Activated CD4-positive, alpha-beta T cell treated with anti-CD3 and anti-CD28 coated beads, Interleukin-2, amount 50 U/mL, for 48 hours (primary cell): Measurements from ENCODE around the gene TBCD.
"Not testable (repeated sequence)": the region's sequence is repeated elsewhere in the genome, so short reads cannot be mapped to it uniquely, and the experiment has no call there.

Source experiments
- DNase-seq, 2 experiments: peaks; one replicate each; pipeline ENCODE4 v3.0.0-alpha.2; 2020

TBCD gene

GRCh38 chr17:82767041-82767754 is 15.3 kb downstream of the TBCD start:
- peak; percentile 43 to 62 for DNase-seq

- DNase-seq, result no peak
Observed at GRCh38 chr17:82769041-82769440, 17.2 kb downstream of the TBCD start.

DNA sequence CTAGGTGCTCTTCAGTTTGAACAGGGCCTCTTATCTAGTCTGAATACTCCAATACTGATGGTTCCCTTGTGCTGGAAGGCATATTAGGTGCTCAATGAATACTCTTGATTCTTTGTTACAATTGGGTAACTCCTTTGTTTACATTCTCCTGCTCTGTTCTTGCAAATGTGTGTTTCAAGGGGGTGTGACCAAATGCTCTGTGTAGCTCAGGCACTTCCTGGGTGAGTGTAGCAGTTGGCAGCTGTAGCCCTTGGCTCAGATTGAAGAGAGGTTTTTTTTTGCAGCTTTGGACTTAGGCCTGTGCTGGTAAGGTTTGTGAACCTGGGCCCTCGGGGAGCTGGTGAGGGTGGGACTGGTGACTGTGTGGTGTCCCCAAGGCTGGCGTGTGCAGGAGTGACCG is 20.2 kb downstream of the TBCD start:
- DNase-seq, result no peak

DNA sequence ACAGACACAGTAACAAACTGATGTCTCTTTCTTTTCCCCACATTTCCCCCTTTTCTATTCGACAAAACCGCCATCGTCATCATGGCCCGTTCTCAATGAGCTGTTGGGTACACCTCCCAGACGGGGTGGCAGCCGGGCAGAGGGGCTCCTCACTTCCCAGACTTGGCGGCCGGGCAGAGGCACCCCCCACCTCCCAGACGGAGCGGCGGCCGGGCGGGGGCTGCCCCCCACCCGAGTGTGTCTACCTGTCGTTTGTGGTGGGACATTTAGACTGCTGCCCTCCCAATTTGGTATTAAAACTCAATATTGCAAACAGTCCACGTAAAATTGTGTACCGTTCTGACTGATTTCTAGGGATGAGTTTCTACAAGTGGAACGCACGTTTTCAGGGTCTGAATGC is 22.6 kb downstream of the TBCD start:
- not testable (repeated sequence) for DNase-seq

GRCh38 chr17:82775001-82775823 is 23.3 kb downstream of the TBCD start:
- DNase-seq, result peak; percentile 48 to 53

DNA sequence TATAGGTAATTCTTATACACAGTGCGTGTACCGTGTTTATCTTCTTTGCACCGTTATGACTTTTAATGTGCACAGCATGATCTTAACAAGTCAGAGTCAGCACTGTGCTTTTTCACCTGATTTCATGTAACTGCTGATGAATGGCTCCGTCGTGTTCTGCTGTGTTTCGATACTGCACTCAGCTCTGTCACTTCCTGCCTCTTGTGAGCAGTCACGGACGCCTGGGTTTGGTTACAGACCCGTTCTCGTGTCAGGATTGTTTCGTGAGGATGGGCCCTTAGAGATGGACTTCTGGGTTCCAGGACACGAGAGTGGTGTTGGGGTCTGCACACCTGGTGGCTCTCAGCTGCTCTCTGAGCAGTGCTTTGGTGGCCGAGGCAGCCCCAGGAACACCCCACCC is 24.6 kb downstream of the TBCD start:
- no peak for DNase-seq

- DNase-seq, result peak; percentile 15 to 30
Observed at GRCh38 chr17:82777778-82778375, 26.0 kb downstream of the TBCD start.

DNA sequence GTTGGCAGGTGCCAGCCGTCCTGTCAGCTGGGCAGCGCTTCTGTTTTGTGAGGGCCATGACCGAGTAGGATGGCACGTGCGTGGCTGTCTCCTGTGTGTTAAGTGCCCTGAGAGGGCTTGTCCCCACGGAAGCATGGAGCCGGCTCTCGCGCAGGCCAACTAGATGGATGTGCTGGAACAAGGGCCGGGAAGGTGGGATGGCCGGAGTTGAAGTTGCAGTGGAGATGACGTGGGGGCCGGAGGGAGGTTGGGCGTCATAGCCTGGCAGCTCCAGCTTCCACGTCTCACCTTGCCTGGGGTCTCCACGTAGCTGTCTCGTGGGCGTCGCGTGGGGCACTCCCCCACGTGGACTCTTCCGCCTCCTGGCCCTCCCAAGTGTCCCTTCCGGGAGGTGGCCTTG is 27.7 kb downstream of the TBCD start:
- DNase-seq, result no peak

- no peak for DNase-seq
Observed at GRCh38 chr17:82780195-82780594, 28.3 kb downstream of the TBCD start.

DNA sequence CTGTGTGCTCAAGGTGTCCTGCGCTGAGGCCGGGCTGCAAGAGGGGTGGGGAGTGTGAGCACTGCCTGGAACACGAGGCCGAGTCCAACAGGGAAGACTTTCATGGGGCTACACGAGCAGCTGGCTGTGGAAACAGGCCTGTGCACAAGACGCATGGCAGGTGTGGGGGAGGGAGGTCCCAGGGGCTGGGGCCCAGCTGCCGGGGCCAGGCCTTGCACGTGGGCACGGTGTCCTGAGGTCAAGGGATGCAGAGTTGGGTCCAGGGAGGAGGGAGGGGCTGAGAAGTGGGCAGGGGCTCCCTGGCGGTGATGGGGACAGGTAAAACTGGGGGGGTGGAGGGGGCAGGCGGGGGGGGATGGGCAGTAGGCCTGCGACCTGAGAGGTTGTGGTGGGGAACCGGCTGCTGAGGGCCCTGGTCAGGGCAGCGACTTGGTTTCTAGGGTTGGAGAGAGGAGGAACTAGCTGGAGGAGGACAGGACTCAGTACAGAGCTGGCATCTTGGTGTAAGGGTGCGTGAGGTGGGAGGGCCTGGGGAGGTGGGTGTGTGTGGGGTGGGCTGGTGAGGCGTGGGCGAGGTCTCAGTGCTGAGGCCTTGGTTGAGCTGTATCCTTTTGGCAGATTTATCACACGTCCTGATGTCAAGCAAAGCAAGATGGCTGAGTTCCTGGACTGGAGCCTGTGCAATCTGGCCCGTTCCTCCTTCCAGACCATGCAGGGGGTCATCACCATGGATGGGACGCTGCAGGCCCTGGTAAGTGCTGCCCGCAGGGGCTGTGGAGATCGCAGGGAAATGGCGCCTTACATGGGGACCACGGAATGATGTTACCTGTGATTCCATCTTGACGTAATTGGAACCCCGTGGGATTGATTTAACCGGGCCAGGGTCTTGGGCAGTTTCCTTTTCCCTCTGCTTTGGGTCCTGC is 29.4 kb downstream of the TBCD start:
- DNase-seq, result no peak

DNA sequence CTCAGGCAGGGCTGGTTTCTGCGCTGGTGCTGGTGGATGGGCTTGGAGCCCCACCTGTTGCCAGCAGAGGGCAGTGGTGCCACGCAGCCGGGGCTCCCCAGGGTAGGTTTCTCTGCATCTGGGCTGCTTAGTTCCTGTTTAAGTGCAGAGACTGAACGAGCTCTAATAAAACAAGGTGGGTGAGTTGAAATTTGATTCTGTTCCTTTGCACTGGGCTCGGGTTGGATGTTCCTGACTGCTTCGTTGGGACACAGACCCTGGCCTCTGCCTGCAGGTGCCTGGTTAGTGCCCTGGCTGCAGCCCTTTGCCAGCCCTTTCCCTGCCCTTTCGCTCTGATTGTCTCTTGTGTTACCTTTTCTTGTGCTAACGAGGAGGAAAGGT is 30.0 kb downstream of the TBCD start:
- DNase-seq, result peak; percentile 82 to 85

DNA sequence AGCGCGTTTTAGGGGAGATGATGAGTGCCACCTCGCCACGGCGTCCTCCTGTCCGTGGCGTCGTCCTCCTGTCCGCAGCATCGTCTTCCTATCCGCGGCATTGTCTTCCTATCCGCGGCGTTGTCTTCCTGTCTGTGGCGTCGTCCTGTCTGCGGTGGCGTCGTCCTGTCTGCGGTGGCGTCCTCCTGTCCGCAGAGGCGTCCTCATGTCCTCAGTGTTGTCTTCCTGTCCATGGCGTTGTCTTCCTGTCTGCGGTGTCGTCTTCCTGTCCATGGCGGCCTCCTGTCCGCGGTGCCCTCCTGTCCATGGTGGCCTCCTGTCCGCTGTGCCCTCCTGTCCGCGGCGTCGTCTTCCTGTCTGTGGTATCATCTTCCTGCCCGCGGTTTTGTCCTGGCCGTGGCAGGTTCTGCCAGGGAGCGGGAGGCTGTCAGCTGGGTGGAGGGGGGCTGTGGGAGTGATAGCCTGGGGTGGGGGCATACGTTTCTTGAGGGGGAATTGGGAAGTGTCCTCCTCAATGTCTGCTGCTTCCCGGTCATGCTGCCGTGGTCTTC is 30.9 kb downstream of the TBCD start:
- no peak for DNase-seq

DNA sequence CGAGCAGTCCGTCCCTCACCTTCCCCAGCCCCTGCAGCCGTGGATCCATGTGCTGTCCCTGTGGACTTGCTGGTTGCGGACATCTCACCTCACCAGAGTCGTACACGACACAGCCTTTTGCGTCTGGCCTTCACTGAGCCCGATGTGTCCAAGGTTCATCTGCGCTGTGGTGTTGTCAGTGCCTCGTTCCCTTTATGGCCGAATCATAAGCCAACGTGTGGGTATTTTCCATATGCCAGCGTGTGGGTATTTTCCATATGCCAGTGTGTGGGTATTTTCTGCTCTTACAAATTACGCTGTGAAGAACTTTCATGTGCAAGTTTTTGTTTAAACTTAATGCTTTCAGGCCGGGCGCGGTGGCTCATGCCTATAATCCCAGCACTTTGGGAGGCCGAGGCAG is 31.6 kb downstream of the TBCD start:
- DNase-seq, result no peak

GRCh38 chr17:82785581-82785980 is 33.7 kb downstream of the TBCD start:
- not testable (repeated sequence) for DNase-seq

- no peak for DNase-seq
Observed at GRCh38 chr17:82786427-82786826, 34.6 kb downstream of the TBCD start.

GRCh38 chr17:82787081-82787848 is 35.4 kb downstream of the TBCD start:
- no peak for DNase-seq

DNA sequence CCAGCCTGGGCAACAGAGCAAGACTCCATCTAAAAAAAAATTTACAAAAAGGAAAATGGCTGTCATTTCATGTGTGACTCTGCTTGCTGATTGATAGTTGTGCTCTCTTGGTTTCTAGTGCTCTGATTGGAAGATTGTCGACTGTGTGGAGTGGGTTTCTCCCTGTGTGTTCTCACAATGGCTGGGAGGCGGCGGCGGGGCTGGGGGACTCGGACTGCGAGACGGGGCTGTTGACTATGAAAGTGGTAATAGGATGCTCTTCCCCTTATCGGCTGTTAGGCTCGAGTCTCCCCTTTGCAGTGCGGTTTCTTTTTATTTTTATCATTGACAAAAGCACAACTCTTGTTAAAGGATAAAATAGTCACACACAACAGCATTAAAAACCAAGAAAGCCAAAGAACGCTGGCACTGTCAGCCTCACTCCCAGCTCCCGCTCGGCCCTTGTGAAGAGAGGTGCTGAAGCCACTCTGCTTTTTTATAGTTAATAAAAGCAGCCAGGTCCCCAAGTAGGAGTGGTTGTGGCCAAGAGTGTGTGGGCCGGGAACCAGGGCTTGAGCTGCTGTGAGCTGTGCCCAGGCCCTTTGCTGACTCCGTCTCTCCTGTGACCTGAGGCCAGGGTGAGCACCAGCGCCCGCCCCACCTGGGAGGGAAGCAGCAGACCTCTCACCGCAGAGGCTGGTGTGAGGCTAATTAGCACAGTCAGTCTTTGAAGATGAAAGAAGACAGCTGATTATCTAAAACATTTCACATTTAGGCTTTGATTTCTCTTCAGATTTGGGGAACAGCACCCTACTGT is 36.5 kb downstream of the TBCD start:
- no peak for DNase-seq

DNA sequence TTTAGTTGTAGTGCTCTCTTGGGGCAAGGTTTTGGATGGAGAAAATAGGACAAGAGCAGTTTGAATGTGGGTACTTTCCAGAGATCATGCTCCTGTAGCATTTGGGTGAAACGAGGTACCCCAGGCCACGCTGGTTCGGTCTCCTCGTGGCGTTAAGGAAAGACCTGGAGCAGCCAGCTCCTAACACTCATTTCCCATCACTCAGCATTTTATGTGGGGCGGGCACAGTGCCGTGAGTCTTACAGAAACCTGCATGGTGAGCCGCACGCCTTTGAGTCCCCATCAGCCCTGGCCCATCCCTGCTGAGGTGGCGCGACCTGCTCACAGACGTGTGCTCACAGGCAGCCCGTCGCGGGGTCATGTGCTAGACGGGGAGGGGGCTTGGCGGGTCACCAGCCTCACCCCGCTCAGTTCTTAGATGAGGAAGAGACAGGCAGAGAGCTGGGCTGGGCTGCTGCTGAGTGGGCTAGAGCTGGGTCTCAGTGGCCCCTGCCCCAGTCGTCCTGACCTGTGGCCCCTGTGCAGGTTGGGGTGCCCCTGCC is 37.3 kb downstream of the TBCD start:
- no peak for DNase-seq

DNA sequence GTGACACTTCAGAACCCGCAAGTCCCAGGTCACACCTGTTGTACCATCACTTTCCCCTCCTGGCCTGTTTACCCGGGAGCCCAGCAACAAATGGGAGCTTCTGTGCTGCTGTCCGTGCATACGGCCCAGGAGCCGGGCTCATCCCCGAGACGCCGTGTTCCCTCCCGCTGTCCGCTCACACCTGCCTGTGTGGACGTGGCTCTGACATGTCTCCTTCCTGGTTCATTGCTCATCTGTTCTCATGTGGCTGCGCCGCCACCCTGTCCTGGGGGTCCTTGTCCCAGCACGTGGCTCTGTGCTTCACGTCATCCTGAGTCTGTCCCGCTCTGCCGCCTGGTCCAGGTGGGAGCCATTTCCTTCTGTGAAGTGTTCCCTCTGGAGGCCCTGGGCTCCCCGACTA is 37.9 kb downstream of the TBCD start:
- DNase-seq, result no peak

DNA sequence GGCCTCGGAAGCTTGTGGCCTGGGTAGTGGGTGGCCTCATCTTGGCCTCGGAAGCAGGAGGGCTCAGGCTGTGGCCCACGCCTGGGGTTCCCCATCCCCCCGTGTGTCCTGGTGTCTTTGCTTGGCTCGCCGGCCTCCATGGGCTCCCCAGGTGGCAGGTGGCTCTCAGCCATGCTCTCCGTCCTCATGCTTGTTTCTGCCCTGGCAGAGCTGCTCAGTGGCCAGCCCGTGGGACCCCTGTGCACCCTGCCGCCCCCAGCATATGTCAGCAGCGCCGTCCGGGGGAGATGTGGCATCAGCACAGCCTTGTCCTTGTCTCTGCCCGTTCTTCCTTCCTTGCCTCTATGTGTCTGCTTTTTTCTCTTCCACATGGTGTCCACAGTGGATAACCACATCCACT is 38.5 kb downstream of the TBCD start:
- DNase-seq, result no peak

DNA sequence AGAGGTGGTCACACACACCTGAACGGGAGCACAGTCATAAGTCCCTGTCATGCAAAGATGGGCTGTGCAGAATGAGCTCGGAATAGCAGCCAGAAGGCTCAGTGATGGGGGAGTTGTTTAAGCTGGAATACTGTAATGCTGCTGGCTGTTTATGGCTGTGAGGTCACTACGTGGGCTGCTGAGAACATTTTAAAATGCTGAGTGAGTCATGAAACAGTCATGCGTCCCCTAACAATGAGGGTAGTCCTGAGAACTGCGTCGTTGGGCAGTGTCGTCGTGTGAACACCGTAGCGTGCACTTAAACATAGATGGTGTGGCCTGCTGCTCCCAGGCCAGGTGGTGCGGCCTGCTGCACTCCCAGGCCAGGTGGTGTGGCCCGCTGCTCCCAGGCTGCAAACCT is 39.7 kb downstream of the TBCD start:
- no peak for DNase-seq
